HepG2 (cell line): ENCODE measurements around the gene ZDHHC7. TPM values are rescaled to one million over a fixed set of nuclear protein-coding genes. Genes with fewer than 3 reads are reported as not detected.

ENCODE experiments used
- CEBPG ChIP-seq: IDR thresholded peaks from 2 replicates; pipeline ENCODE4 v1.6.1; 2016
- EEA1 ChIP-seq: sonication (generic); formaldehyde crosslinking; IDR thresholded peaks from 2 replicates; pipeline ENCODE4 v1.5.1; 2020; ENCODE audit warnings: mild to moderate bottlenecking, missing genetic modification reagents, borderline replicate concordance
- HMGA1 ChIP-seq: sonication (generic); formaldehyde crosslinking; conservative IDR thresholded peaks from 2 replicates; pipeline ENCODE4 v1.4.0; 2020; ENCODE audit warnings: missing genetic modification reagents
- MTF1 ChIP-seq: sonication (generic); formaldehyde crosslinking; IDR thresholded peaks from 2 replicates; pipeline ENCODE4 v1.5.0; 2020; ENCODE audit warnings: missing genetic modification reagents
- SMARCC2 ChIP-seq: fragments of 450-650 bp; IDR thresholded peaks from 2 replicates; pipeline ENCODE4 v1.6.1; 2017; ENCODE audit warnings: antibody characterized with exemption, mild to moderate bottlenecking
- SP1 ChIP-seq, 2 experiments: fragments of 450-650 bp in 1 of 2; sonication (generic) in 1 of 2; formaldehyde crosslinking in 1 of 2; IDR thresholded peaks; 2 replicates each; pipeline versions ENCODE4 v1.4.0 to v1.6.1; 2016 to 2020; ENCODE audit warnings: missing genetic modification reagents in 1 of 2
- TBL1XR1 ChIP-seq: fragments of 150-350 bp; IDR thresholded peaks from 2 replicates; pipeline ENCODE4 v1.6.1; 2014; ENCODE audit warnings: borderline replicate concordance, low read length; ENCODE audit not compliant: partially characterized antibody
- TEAD2 ChIP-seq: sonication (generic); formaldehyde crosslinking; IDR thresholded peaks from 2 replicates; pipeline ENCODE4 v1.9.0; 2021; ENCODE audit warnings: missing genetic modification reagents
- U2AF2 ChIP-seq: fragments of 200-400 bp; formaldehyde crosslinking; IDR thresholded peaks from 2 replicates; pipeline ENCODE4 v1.6.1; 2017; ENCODE audit warnings: low read depth, mild to moderate bottlenecking, low read length
- ZFAT ChIP-seq: sonication (generic); formaldehyde crosslinking; conservative IDR thresholded peaks from 2 replicates; pipeline ENCODE4 v1.8.1; 2023; ENCODE audit warnings: missing genetic modification reagents, inconsistent platforms
- ZMYM4 ChIP-seq: sonication (generic); formaldehyde crosslinking; IDR thresholded peaks from 2 replicates; pipeline ENCODE4 v1.8.1; 2023; ENCODE audit warnings: mild to moderate bottlenecking, missing genetic modification reagents
- ZNF558 ChIP-seq: sonication (generic); formaldehyde crosslinking; IDR thresholded peaks from 2 replicates; pipeline ENCODE4 v1.9.0; 2022; ENCODE audit warnings: mild to moderate bottlenecking, missing genetic modification reagents, borderline replicate concordance
- ZNF598 ChIP-seq: sonication (generic); formaldehyde crosslinking; IDR thresholded peaks from 2 replicates; pipeline ENCODE4 v1.5.1; 2020; ENCODE audit warnings: mild to moderate bottlenecking, missing genetic modification reagents, borderline replicate concordance
- ZNF660 ChIP-seq: sonication (generic); formaldehyde crosslinking; IDR thresholded peaks from 2 replicates; pipeline ENCODE4 v1.5.1; 2020; ENCODE audit warnings: mild to moderate bottlenecking, low read depth, missing genetic modification reagents, borderline replicate concordance
- ZNF75D ChIP-seq: sonication (generic); formaldehyde crosslinking; IDR thresholded peaks from 2 replicates; pipeline ENCODE4 v1.8.1; 2023; ENCODE audit warnings: missing genetic modification reagents, mild to moderate bottlenecking, borderline replicate concordance
- polyA plus RNA-seq, 8 experiments: library from polyadenylated mRNA; depleted of rRNA in 3 of 8; stranded (reverse) in 7 of 8; unstranded in 1 of 8; fragments of >200 nt; fragmentation: Illumina TruSeq in 4 of 8; extraction: Trizol in 4 of 8; gene quantifications; 2 replicates each; pipeline versions ENCODE4 v1.2.1 to v1.2.3, GENCODE V29; 2011 to 2016; ENCODE audit warnings: low read depth in 4 of 8, missing spikeins in 1 of 8, mixed read lengths in 1 of 8; ENCODE audit not compliant: insufficient read depth in 1 of 8
- total RNA-seq, 5 experiments: library from RNA; depleted of rRNA; stranded (reverse); fragments of >200 nt; fragmentation: Illumina TruSeq; extraction: Trizol; gene quantifications; 2 replicates each; pipeline ENCODE4 v1.2.3, GENCODE V29; 2016; ENCODE audit warnings: low read depth in 1 of 5
- TF ChIP-seq, protein P1 (sequence below): sonication (generic); formaldehyde crosslinking; IDR thresholded peaks from 2 replicates; pipeline ENCODE4 v1.4.0; 2020; ENCODE audit warnings: missing genetic modification reagents
- TF ChIP-seq, protein P2 (sequence below): IDR thresholded peaks from 2 replicates; pipeline ENCODE4 v1.6.1; 2016; ENCODE audit warnings: control low read depth
- TF ChIP-seq, protein P3 (sequence below): sonication (generic); formaldehyde crosslinking; IDR thresholded peaks from 2 replicates; pipeline ENCODE4 v1.4.0; 2020; ENCODE audit warnings: missing genetic modification reagents, borderline replicate concordance
- TF ChIP-seq, protein P4 (sequence below): sonication (generic); formaldehyde crosslinking; IDR thresholded peaks from 2 replicates; pipeline ENCODE4 v1.9.0; 2021; ENCODE audit warnings: missing genetic modification reagents, mild to moderate bottlenecking, borderline replicate concordance
- TF ChIP-seq, protein P5 (sequence below): sonication (generic); formaldehyde crosslinking; IDR thresholded peaks from 2 replicates; pipeline ENCODE4 v1.4.0; 2020; ENCODE audit warnings: low read depth, mild to moderate bottlenecking, missing genetic modification reagents
- TF ChIP-seq, protein P6 (sequence below): sonication (generic); formaldehyde crosslinking; conservative IDR thresholded peaks from 2 replicates; pipeline ENCODE4 v1.8.0; 2022; ENCODE audit warnings: mild to moderate bottlenecking, moderate library complexity, missing genetic modification reagents

The ZDHHC7 gene
- total and polyA plus RNA-seq, 2 of the 13 experiments (the other 11 are each of a cell fraction or from before 2014, with no cell fraction given), result 46.8 to 67.6 TPM

DNA sequence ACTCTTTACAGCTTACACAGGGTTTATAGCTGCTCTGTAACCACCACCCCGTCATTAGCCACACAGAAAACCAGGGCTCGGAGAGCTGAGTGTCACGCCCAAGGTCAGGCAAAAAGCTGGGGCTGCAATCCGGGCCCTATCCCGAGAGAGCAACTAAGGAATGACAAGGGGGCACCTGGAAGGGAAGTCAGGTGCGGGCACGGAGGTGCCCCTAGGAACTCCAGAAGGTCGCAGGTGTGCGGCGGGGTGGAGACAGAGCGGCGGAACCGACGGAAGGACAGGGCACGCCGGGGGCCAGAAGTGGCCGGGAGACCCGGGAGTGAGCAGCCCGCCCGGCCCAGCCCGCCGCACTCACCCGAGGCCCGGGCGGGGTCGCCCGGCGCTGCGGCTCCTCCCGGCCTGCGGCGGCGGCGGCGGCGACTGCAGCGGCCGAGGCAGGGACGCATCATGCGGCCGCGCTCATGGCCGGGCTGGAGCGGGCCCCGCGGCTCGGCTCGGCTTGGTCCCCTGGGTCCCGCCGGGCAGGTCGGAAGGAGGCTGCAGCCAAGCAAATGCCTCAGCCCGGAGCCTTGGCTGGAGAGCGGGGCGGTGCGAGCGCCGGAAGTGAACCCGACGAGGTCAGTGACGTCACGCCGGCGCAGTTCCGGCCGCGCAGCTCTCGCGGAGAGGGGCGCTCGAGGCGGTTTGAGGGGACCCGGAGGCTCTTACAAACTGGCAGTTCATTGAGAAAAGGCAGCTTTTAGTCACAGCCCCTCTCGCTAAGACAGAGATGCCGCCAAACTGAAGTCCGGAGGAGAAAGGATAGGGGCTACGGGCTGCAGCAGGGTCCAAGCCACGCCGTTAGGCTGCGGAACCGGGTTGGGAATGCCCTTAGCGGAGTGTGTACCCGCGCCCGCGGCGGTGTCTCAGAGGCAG lies at the start of gene ZDHHC7 (continued):
- TF ChIP-seq ZFAT (peak; percentile 19; the same call in 1 of the 2 replicates), TEAD2 (CRISPR knock-in tag) (no peak), ZNF598 (CRISPR knock-in tag) (peak; percentile 59; the same call in 1 of the 2 replicates), TBL1XR1 (peak; percentile 3), ZNF660 (CRISPR knock-in tag) (no peak), CEBPG (CRISPR knock-in tag) (0 out of 2 replicates have a peak, but pooled peaks have one; percentile 33), ZMYM4 (CRISPR knock-in tag) (peak; percentile 76), EEA1 (CRISPR knock-in tag) (no peak), HMGA1 (no peak), ZNF558 (CRISPR knock-in tag) (peak; percentile 82; the same call in 1 of the 2 replicates), U2AF2 (no peak), ZNF75D (CRISPR knock-in tag) (no peak), SP1 (IDR thresholded peaks at IDR 0.05) (no peak), SP1 (CRISPR knock-in tag; IDR thresholded peaks at IDR 0.05) (peak; percentile 80), SMARCC2 (no peak), MTF1 (CRISPR knock-in tag) (no peak; the same call in 1 of the 2 replicates)
- TF ChIP-seq, protein P1, sequence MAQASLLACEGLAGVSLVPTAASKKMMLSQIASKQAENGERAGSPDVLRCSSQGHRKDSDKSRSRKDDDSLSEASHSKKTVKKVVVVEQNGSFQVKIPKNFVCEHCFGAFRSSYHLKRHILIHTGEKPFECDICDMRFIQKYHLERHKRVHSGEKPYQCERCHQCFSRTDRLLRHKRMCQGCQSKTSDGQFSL (CRISPR knock-in tag), result 0 out of 2 replicates have a peak, but pooled peaks have one; percentile 15
- TF ChIP-seq, protein P2, sequence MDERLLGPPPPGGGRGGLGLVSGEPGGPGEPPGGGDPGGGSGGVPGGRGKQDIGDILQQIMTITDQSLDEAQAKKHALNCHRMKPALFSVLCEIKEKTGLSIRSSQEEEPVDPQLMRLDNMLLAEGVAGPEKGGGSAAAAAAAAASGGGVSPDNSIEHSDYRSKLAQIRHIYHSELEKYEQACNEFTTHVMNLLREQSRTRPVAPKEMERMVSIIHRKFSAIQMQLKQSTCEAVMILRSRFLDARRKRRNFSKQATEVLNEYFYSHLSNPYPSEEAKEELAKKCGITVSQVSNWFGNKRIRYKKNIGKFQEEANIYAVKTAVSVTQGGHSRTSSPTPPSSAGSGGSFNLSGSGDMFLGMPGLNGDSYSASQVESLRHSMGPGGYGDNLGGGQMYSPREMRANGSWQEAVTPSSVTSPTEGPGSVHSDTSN (CRISPR knock-in tag), result no peak
- TF ChIP-seq, protein P3, sequence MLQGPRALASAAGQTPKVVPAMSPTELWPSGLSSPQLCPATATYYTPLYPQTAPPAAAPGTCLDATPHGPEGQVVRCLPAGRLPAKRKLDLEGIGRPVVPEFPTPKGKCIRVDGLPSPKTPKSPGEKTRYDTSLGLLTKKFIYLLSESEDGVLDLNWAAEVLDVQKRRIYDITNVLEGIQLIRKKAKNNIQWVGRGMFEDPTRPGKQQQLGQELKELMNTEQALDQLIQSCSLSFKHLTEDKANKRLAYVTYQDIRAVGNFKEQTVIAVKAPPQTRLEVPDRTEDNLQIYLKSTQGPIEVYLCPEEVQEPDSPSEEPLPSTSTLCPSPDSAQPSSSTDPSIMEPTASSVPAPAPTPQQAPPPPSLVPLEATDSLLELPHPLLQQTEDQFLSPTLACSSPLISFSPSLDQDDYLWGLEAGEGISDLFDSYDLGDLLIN (CRISPR knock-in tag), result 0 out of 2 replicates have a peak, but pooled peaks have one; percentile 57
- TF ChIP-seq, protein P4, sequence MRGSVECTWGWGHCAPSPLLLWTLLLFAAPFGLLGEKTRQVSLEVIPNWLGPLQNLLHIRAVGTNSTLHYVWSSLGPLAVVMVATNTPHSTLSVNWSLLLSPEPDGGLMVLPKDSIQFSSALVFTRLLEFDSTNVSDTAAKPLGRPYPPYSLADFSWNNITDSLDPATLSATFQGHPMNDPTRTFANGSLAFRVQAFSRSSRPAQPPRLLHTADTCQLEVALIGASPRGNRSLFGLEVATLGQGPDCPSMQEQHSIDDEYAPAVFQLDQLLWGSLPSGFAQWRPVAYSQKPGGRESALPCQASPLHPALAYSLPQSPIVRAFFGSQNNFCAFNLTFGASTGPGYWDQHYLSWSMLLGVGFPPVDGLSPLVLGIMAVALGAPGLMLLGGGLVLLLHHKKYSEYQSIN (CRISPR knock-in tag), result no peak
- TF ChIP-seq, protein P5, sequence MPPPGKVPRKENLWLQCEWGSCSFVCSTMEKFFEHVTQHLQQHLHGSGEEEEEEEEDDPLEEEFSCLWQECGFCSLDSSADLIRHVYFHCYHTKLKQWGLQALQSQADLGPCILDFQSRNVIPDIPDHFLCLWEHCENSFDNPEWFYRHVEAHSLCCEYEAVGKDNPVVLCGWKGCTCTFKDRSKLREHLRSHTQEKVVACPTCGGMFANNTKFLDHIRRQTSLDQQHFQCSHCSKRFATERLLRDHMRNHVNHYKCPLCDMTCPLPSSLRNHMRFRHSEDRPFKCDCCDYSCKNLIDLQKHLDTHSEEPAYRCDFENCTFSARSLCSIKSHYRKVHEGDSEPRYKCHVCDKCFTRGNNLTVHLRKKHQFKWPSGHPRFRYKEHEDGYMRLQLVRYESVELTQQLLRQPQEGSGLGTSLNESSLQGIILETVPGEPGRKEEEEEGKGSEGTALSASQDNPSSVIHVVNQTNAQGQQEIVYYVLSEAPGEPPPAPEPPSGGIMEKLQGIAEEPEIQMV (CRISPR knock-in tag), result no peak
- TF ChIP-seq, protein P6, sequence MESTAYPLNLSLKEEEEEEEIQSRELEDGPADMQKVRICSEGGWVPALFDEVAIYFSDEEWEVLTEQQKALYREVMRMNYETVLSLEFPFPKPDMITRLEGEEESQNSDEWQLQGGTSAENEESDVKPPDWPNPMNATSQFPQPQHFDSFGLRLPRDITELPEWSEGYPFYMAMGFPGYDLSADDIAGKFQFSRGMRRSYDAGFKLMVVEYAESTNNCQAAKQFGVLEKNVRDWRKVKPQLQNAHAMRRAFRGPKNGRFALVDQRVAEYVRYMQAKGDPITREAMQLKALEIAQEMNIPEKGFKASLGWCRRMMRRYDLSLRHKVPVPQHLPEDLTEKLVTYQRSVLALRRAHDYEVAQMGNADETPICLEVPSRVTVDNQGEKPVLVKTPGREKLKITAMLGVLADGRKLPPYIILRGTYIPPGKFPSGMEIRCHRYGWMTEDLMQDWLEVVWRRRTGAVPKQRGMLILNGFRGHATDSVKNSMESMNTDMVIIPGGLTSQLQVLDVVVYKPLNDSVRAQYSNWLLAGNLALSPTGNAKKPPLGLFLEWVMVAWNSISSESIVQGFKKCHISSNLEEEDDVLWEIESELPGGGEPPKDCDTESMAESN (CRISPR knock-in tag), result peak; percentile 55; the same call in 1 of the 2 replicates
